Nephron progenitor cell (in vitro differentiated cells): ENCODE data around the gene SYNE2.
"Not testable (repeated sequence)": the region's sequence is repeated elsewhere in the genome, so short reads cannot be mapped to it uniquely, and the experiment has no call there.

Experiments
- DNase-seq: peaks from one replicate; pipeline ENCODE4 v3.0.0; 2021
- H3K27ac Mint-ChIP-seq: 2 replicates; pipeline ENCODE4 v1.8.0; 2021; ENCODE audit warnings: mild to moderate bottlenecking, moderate library complexity, mixed read lengths
- H3K27me3 Mint-ChIP-seq: 2 replicates; pipeline ENCODE4 v1.8.0; 2021; ENCODE audit warnings: mild to moderate bottlenecking, low read depth, mixed read lengths; ENCODE audit not compliant: poor library complexity
- H3K36me3 Mint-ChIP-seq: 2 replicates; pipeline ENCODE4 v1.8.0; 2021; ENCODE audit warnings: low read depth, mixed read lengths
- H3K4me1 Mint-ChIP-seq: 2 replicates; pipeline ENCODE4 v1.8.0; 2021; ENCODE audit warnings: mixed read lengths
- H3K4me3 Mint-ChIP-seq: 2 replicates; pipeline ENCODE4 v1.8.0; 2021; ENCODE audit warnings: mild to moderate bottlenecking, moderate library complexity, mixed read lengths
- H3K9me3 Mint-ChIP-seq: 2 replicates; pipeline ENCODE4 v1.8.0; 2021; ENCODE audit warnings: mild to moderate bottlenecking, moderate library complexity, mixed read lengths
- TF ChIP-seq, protein P1 (sequence below): fragments of 200-600 bp; sonication (generic); IDR thresholded peaks from 2 replicates; pipeline ENCODE4 v1.5.0; 2021; ENCODE audit warnings: antibody characterized with exemption

SYNE2 gene

GRCh38 chr14:64112867-64113678 is 260.3 kb downstream of the SYNE2 start:
- DNase-seq, result no peak
- Mint-ChIP-seq H3K4me3 (no peak overlapping the region), H3K27me3 (peaks cover 3% of the 10 kb centered on the region), H3K27ac (peak overlapping the region; percentile 89), H3K4me1 (no peaks in the 10 kb centered on the region), H3K36me3 (peaks cover 11% of the 10 kb centered on the region), H3K9me3 (no peaks in the 10 kb centered on the region)
- TF ChIP-seq, protein P1, sequence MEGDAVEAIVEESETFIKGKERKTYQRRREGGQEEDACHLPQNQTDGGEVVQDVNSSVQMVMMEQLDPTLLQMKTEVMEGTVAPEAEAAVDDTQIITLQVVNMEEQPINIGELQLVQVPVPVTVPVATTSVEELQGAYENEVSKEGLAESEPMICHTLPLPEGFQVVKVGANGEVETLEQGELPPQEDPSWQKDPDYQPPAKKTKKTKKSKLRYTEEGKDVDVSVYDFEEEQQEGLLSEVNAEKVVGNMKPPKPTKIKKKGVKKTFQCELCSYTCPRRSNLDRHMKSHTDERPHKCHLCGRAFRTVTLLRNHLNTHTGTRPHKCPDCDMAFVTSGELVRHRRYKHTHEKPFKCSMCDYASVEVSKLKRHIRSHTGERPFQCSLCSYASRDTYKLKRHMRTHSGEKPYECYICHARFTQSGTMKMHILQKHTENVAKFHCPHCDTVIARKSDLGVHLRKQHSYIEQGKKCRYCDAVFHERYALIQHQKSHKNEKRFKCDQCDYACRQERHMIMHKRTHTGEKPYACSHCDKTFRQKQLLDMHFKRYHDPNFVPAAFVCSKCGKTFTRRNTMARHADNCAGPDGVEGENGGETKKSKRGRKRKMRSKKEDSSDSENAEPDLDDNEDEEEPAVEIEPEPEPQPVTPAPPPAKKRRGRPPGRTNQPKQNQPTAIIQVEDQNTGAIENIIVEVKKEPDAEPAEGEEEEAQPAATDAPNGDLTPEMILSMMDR, result no peak

DNA sequence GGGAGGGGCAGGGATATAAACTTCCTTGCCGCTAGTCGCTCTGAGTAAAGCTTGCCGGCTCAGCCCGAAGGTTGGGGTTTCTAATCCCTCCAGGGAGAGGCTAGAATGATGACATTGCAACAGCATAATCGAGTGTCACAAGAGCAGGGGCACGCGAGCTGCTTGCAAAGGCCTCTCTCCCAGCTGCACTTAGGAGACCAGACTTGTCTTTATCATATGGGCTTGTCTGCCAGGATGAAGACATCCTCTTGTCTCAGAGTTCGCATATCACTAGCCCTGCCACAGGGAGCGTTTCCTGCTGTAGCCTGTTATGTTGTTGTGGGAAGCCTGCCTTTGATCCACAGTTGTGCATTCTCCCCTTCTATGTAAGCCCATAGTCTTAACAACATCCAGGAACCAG is 261.4 kb downstream of the SYNE2 start:
- Mint-ChIP-seq H3K9me3 (no peaks in the 10 kb centered on the region), H3K36me3 (peaks cover 7% of the 10 kb centered on the region), H3K27ac (peak overlapping the region; percentile 68), H3K4me1 (no peaks in the 10 kb centered on the region), H3K4me3 (no peak overlapping the region), H3K27me3 (peaks cover 3% of the 10 kb centered on the region)
- TF ChIP-seq, protein P1, result no peak
- no peak for DNase-seq

DNA sequence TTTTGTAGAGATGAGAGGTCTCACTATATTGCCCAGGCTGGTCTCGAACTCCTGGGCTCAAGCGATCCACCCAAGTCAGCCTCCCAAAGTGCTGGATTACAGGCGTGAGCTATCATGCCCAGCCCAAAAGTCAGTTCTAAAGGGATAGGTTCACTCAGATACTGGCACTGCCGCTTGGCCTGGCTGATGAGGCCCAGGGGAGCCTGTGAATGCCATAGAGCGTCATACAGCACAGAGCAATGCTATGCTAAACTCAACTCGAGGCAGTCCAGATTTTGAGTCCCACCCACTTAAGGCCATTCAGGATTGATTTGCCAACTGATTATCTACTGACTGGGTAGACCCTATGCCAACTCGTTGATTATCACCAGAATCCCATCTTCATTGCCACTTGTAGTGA is 262.0 kb downstream of the SYNE2 start:
- no peaks in the 10 kb centered on the region for H3K4me1 Mint-ChIP-seq
- H3K9me3 Mint-ChIP-seq, result no peaks in the 10 kb centered on the region
- H3K27ac Mint-ChIP-seq, result no peak overlapping the region
- peaks cover 3% of the 10 kb centered on the region for H3K27me3 Mint-ChIP-seq
- H3K4me3 Mint-ChIP-seq, result no peak overlapping the region
- H3K36me3 Mint-ChIP-seq, result peaks cover 10% of the 10 kb centered on the region
- no peak for DNase-seq
- TF ChIP-seq, protein P1, result no peak

GRCh38 chr14:64115401-64115800 is 262.6 kb downstream of the SYNE2 start:
- H3K9me3 Mint-ChIP-seq, result no peaks in the 10 kb centered on the region
- peaks cover 3% of the 10 kb centered on the region for H3K27me3 Mint-ChIP-seq
- no peaks in the 10 kb centered on the region for H3K4me1 Mint-ChIP-seq
- TF ChIP-seq, protein P1, result no peak
- peak overlapping the region; percentile 16 for H3K27ac Mint-ChIP-seq
- no peak for DNase-seq
- H3K36me3 Mint-ChIP-seq, result peaks cover 11% of the 10 kb centered on the region
- H3K4me3 Mint-ChIP-seq, result no peak overlapping the region

GRCh38 chr14:64117671-64118402 is 265.0 kb downstream of the SYNE2 start:
- H3K36me3 Mint-ChIP-seq, result peaks cover 24% of the 10 kb centered on the region
- no peaks in the 10 kb centered on the region for H3K9me3 Mint-ChIP-seq
- DNase-seq, result no peak
- no peak overlapping the region for H3K4me3 Mint-ChIP-seq
- peaks cover 3% of the 10 kb centered on the region for H3K27me3 Mint-ChIP-seq
- no peaks in the 10 kb centered on the region for H3K4me1 Mint-ChIP-seq
- peak overlapping the region; percentile 3 for H3K27ac Mint-ChIP-seq
- TF ChIP-seq, protein P1, result no peak

DNA sequence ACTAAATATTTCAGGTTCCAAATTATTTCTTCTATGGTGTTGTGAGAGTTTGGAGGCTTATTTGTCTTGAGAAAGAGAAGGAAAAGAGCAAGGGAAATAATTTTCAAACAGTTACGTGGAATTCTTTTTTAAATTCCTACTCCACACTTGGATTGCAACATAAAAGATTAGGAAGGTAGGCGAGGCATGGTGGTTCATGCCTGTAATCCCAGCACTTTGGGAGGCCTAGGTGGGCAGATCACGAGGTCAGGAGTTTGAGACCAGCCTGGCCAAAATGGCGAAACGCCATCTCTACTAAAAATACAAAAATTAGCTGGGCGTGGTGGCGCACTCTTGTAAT is 265.6 kb downstream of the SYNE2 start:
- not testable (repeated sequence) for H3K9me3 Mint-ChIP-seq, H3K4me3 Mint-ChIP-seq, H3K4me1 Mint-ChIP-seq, H3K27me3 Mint-ChIP-seq, DNase-seq
- H3K36me3 Mint-ChIP-seq, result peaks cover 27% of the 10 kb centered on the region
- peak overlapping the region; percentile 3 for H3K27ac Mint-ChIP-seq
